GM12864 (cell line): ENCODE results near the gene GPR108.
A peak's percentile ranks its signal among the peaks of the same experiment; 100 is the strongest.
"Not testable (repeated sequence)": the region's sequence is repeated elsewhere in the genome, so short reads cannot be mapped to it uniquely, and the experiment has no call there.

Experiments
- DNase-seq: peaks from one replicate; pipeline ENCODE4 v3.0.0-alpha.2; 2011; ENCODE audit warnings: low read depth
- H3K4me3 ChIP-seq: 2 replicates; pipeline ENCODE4 v1.5.1; 2011; ENCODE audit warnings: mild to moderate bottlenecking, low read depth, low read length, control low read depth
- TF ChIP-seq, protein P1 (sequence below): IDR thresholded peaks from 2 replicates; pipeline ENCODE4 v1.5.1; 2011; ENCODE audit warnings: low read depth, mild to moderate bottlenecking, moderate library complexity, low read length, control low read depth, inconsistent platforms; ENCODE audit errors: missing control alignments

GPR108 gene

DNA sequence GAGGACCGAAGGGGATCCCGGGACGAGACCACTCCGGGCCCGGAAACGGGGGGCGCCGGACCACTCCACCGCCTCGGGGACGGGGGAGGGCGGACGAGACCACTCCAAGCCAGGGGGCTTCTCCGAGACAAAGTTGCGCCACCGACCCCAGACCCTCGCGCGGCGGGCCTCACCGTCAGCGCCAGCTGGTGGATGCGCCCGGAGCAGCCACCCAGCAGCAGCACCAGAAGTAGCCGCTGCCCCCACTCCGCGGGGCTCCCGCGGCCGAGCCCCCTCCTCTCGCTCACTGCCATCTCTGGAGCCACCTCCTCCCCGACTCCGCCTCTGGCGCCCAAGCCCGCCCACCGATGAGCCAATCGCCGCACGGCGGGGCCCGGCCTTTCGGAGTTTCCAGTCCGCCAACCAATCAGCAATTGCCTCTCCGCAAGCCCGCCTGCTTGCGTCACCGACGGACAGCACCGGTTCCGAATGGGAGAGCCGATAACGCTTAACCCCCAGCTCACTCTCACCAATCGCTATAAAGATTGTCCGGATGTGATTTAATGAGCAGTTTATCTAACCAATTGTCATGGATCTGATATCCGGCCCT, at the start of gene GPR108:
GPR108 (minus strand) TSS at position 297 of the 589 bp plus-strand sequence; CDS start at position 293, 4 bp downstream.
- TF ChIP-seq, protein P1, sequence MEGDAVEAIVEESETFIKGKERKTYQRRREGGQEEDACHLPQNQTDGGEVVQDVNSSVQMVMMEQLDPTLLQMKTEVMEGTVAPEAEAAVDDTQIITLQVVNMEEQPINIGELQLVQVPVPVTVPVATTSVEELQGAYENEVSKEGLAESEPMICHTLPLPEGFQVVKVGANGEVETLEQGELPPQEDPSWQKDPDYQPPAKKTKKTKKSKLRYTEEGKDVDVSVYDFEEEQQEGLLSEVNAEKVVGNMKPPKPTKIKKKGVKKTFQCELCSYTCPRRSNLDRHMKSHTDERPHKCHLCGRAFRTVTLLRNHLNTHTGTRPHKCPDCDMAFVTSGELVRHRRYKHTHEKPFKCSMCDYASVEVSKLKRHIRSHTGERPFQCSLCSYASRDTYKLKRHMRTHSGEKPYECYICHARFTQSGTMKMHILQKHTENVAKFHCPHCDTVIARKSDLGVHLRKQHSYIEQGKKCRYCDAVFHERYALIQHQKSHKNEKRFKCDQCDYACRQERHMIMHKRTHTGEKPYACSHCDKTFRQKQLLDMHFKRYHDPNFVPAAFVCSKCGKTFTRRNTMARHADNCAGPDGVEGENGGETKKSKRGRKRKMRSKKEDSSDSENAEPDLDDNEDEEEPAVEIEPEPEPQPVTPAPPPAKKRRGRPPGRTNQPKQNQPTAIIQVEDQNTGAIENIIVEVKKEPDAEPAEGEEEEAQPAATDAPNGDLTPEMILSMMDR: no peak
- H3K4me3 ChIP-seq: peak within 1 kb of the TSS; percentile 86
- peak; percentile 100 for DNase-seq

DNA sequence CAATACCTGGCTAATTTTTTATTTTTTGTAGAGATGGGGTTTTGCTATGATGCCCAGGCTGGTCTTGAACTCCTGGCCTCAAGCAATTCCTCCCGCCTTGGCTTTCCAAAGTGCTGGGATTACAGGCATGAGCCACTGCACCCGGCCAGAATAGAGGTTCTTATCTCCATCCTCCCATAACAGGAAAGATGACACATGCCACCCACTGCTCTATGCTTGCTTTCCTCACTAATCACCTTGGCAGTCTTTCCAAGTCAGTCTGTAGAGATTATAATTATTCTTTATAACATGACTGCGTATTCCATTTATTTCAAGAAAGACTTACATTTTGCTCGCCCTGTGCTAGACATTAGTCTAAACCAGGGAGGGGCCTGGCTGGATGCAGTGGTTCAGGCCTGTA, 41.8 kb upstream of the GPR108 start:
- no peak overlapping the region for H3K4me3 ChIP-seq
- no peak for DNase-seq
- TF ChIP-seq, protein P1: no peak

DNA sequence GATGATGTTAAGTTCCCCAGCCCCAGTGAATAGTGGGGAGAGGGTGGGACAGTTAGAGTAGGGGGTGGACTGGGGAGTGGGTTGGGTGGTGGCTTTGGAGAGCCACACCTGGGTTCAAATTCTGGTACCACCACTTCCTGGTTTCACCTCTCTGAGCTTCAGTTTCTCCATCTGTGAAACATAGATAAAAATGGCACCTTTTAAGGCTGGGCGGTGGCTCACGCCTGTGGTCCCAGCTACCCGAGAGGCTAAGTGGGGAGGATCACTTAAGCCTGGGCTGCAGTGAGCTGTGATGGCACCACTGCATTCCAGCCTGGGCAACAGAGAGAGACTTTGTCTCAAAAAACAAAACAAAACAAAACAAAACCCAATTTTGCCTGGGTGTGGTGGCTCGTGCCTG, 41.0 kb upstream of the GPR108 start:
- H3K4me3 ChIP-seq: no peak overlapping the region; the same call in 1 of the 2 replicates
- TF ChIP-seq, protein P1: no peak
- no peak for DNase-seq

DNA sequence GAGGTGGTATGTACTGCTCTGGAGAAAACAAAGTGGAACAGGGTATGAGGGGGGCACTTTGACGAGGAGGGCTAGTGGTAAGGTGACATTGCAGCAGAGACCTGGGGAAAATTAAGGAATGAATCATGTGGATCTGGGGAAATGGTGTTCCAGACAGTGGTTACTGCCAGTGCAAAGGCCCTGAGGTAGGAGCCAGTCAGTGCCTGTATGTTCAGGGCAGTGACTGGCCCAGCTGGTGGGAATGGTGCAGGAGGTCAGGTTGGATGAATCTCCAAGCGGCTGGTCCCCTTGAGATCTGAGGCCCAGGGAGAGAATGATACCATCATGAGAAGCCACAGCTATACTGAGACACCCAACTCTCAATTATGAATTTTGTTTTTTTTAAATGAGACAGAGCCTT, 40.1 kb upstream of the GPR108 start:
- no peak for DNase-seq

DNA sequence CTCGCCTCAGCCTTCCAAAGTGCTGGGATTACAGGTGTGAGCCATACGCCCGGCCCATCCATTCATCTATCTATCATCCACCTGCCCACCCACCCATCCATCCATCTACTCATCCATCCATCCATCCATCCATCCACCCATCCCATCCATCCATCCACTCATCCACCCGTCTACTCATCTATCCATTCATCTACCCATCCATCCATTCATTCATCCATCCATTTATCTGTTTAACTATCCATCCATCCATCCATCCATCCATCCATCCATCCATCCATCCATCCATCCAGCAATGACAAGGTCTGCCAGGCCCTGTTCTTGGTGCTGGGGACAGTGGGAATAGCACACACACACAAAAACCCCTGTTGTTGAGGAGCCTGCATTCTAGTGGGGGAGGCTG, 39.6 kb upstream of the GPR108 start:
- no peak for DNase-seq
- TF ChIP-seq, protein P1: no peak
- H3K4me3 ChIP-seq: no peak overlapping the region

More for the DNA sequence above, 40.1 kb upstream of the GPR108 start:
- no peak overlapping the region for H3K4me3 ChIP-seq
- TF ChIP-seq, protein P1: no peak

DNA sequence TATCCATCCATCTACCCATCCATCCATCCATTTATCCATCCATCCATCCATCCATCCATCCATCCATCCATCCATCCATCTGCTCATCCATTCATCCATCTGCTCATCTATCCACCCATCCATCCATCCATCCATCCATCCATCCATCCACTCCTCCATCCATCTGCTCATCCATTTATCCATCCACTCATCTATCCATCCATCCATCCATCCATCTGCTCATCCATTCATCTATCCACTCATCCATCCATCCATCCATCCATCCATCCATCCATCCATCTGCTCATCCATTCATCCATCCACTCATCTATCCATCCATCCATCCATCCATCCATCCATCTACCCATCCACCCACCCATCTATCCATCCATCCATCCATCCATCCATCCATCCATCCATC, 38.7 kb upstream of the GPR108 start:
- DNase-seq, H3K4me3 ChIP-seq: not testable (repeated sequence)

DNA sequence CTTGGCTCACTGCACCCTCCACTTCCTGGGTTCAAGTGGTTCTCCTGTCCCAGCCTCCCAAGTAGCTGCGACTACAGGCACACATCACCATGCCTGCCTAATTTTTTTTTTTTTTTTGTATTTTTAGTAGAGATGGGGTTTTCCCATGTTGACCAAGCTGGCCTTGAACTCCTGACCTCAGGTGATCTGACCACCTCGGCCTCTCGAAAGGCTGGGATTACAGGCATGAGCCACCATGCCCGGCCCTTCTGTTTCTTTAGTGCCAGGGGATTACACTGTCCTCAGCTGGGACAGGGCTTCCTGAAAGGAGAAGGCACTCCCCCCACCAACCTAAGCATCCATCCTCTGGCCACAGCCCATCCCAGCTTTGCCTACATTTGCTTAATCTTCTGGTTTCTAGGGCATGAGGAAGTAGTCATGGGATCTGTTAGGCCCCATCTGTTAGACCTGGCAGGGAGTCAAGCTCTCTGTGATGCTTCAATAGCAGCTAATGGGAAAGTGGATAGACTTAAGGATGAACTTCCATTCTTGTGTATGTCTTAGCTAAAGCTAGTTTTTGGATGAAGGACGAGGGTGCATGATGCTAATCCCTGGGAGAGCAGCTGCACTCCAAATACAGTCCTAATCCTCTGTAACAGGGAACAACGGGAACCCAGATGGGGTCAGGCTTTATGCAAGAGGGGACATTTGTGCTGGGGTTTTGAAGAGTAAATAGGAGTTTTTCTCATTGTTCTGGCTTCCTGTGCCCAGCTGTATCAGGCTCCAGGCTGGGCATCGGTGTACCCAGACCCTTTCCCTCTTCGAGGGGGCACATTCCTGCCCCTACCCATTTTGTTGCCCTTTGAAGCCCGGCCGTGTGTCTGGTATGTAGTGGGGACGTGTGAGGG, 37.7 kb upstream of the GPR108 start:
- TF ChIP-seq, protein P1: no peak
- DNase-seq: no peak

More for the DNA sequence above, 37.7 kb upstream of the GPR108 start:
- peak overlapping the region; percentile 28 for H3K4me3 ChIP-seq
